A673 (cell line): ENCODE results near the gene RNF220. TPM values are rescaled to one million over a fixed set of nuclear protein-coding genes. Genes with fewer than 3 reads are reported as not detected.
"Not testable (repeated sequence)": the region's sequence is repeated elsewhere in the genome, so short reads cannot be mapped to it uniquely, and the experiment has no call there.

Experiments used
- BruUV-seq: library from RNA; stranded (reverse); fragments of 400-500 nt; replicated peaks from 2 replicates; lab custom pipeline; 2021; lab: Mats Ljungman, UMichigan
- CTCF ChIA-PET: fragments of 300-600 bp; sonication (Branson Sonifier 250); formaldehyde crosslinking; loops from one replicate; lab custom pipeline; 2022; ENCODE audit warnings: antibody characterized with exemption; lab: Charles Lee
- POLR2A ChIA-PET: fragments of 300-600 bp; sonication (Branson Sonifier 250); formaldehyde crosslinking; loops from one replicate; lab custom pipeline; 2022; ENCODE audit warnings: antibody characterized with exemption; ENCODE audit not compliant: low non-redundant PET; lab: Charles Lee
- DNase-seq: peaks from one replicate; pipeline ENCODE4 v3.0.0-alpha.2; 2015; ENCODE audit warnings: low spot score
- H3K27ac ChIP-seq: fragments of 200-600 bp; sonication (generic); 2 replicates; pipeline ENCODE4 v1.5.1; 2016; ENCODE audit warnings: mixed run types, low read depth, mild to moderate bottlenecking, mixed read lengths, antibody characterized with exemption, low read length; ENCODE audit not compliant: poor library complexity, severe bottlenecking
- H3K27me3 ChIP-seq: fragments of 200-600 bp; sonication (generic); replicated peaks from 2 replicates; pipeline ENCODE4 v1.6.1; 2017; ENCODE audit warnings: mixed run types, low read depth, mild to moderate bottlenecking, mixed read lengths, antibody characterized with exemption, low read length; ENCODE audit not compliant: insufficient read depth, poor library complexity
- H3K36me3 ChIP-seq: fragments of 200-600 bp; sonication (generic); 2 replicates; pipeline ENCODE4 v1.6.1; 2016; ENCODE audit warnings: mixed run types, mild to moderate bottlenecking, mixed read lengths, antibody characterized with exemption, low read length; ENCODE audit not compliant: insufficient read depth, poor library complexity, severe bottlenecking
- H3K4me1 ChIP-seq: fragments of 200-600 bp; sonication (generic); 2 replicates; pipeline ENCODE4 v1.6.1; 2017; ENCODE audit warnings: mixed run types, mild to moderate bottlenecking, mixed read lengths, antibody characterized with exemption, low read length; ENCODE audit not compliant: insufficient read depth, poor library complexity, severe bottlenecking
- H3K4me3 ChIP-seq: fragments of 200-600 bp; sonication (generic); 2 replicates; pipeline ENCODE4 v1.5.1; 2016; ENCODE audit warnings: low read depth, mixed run types, mild to moderate bottlenecking, mixed read lengths, low read length; ENCODE audit not compliant: poor library complexity, severe bottlenecking
- H3K9me3 ChIP-seq: fragments of 200-600 bp; sonication (generic); 2 replicates; pipeline ENCODE4 v1.6.1; 2016; ENCODE audit warnings: mixed run types, low read depth, mild to moderate bottlenecking, mixed read lengths, antibody characterized with exemption, low read length; ENCODE audit not compliant: poor library complexity, severe bottlenecking
- CTCF ChIP-seq: fragments of 300-800, 200-600 bp; sonication (generic); conservative IDR thresholded peaks from 2 replicates; pipeline ENCODE4 v1.5.1; 2017; ENCODE audit warnings: low read depth, mild to moderate bottlenecking, antibody characterized with exemption, low read length, moderate library complexity, mixed read lengths
- EZH2 ChIP-seq: fragments of 200-600 bp; sonication (generic); IDR thresholded peaks from 2 replicates; pipeline ENCODE4 v1.6.1; 2017; ENCODE audit warnings: borderline replicate concordance, low read depth, mild to moderate bottlenecking, mixed read lengths, antibody characterized with exemption, low read length; ENCODE audit not compliant: poor library complexity, severe bottlenecking
- intact Hi-C: fragments of 100-400 bp; cut with micrococcal nuclease; formaldehyde crosslinking; loops from one replicate; pipeline ENCODE4 v1.10.0; 2022; ENCODE audit not compliant: unreplicated experiment
- total RNA-seq: library from RNA; stranded (reverse); gene quantifications from 2 replicates; pipeline ENCODE4 v1.2.3, GENCODE V29; 2021

Gene RNF220
- total RNA-seq, 1 experiment from 2014 or later, result 80.6 TPM

DNA sequence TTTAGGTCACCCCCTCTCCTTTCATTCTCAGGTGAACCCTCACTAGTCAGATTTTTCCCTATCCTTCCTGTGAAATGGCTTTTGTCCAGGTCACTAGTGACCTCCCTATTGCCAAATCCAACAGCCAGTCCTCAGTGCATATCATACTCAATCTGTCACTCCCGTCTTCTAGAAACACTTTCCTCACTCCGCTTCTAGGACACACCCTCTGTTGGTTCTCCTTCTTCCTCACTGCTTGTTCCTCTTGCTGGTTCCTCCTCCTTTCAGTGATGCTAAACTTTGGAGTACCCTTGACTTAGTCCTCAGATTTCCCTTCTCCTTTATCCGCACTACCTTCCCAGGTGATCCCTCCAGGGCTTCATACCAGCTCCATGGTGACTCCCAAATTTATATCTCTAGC lies 94.3 kb downstream of the RNF220 start:
- DNase-seq, result no peak
- Histone ChIP-seq H3K4me1 (no peaks in the 10 kb centered on the region), H3K4me3 (no peak overlapping the region), H3K27ac (no peak overlapping the region), H3K9me3 (no peaks in the 10 kb centered on the region), H3K27me3 (no peaks in the 10 kb centered on the region), H3K36me3 (no peaks in the 10 kb centered on the region)
- BruUV-seq, result no TSS peak
- ChIA-PET POLR2A (no interaction called here), CTCF (no interaction called here)
- TF ChIP-seq EZH2, result no peak
- no peak for TF ChIP-seq CTCF
- intact Hi-C loops, result no loop called here

DNA sequence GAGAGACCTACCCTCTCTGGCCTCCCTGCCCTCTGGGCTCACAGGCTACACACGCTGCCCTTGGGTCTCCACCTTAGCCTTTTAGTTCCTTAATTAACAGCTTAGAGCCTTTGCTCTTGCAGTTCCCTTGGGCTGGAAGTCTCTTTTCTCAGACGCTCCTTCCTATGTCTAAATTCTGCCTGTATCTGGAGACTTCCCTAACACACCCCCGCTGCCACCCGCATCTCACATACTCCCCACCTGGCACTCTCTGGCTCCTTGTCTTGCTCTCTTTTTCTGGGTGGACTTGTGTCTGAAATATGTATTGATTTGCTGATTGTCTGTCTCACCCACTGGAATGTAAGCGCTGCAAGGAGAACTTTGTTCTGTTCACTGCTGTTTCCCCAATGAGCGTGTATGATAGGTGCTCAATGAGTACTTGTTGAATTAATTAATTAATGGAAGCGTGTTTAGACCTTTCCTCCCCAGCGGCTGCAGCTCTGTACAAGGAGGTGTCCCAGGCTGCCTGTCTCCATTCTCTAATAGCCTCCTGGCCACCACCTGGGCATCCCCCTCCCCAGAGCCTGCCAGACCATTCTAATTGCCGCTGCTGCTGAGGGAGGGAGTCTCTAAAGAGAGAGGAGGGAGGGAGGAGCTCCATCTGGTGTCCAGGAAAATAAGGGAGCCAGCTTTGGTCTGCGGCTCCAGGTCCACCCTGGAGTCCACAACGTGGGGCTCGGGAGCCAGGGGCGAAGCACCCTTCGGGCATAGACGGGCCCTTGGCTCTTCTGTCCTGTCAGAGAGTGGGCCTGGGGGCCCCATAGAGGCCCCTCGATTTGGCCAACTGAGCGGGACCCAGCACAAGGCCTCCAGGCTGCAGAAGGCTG lies 95.4 kb downstream of the RNF220 start:
- no peak overlapping the region for H3K27ac ChIP-seq
- TF ChIP-seq EZH2 (no peak), CTCF (0 out of 2 replicates have a peak, but pooled peaks have one; percentile 22)
- no peak overlapping the region for H3K4me3 ChIP-seq
- intact Hi-C loops, result no loop called here
- no peaks in the 10 kb centered on the region for H3K9me3 ChIP-seq
- no peak for DNase-seq
- ChIA-PET POLR2A (interaction anchor here (0.6 kb wide), 1 partner anchor 33 kb away, joined by 7 read pairs; no protein-coding TSS in a partner anchor), CTCF (no interaction called here)
- no peaks in the 10 kb centered on the region for H3K4me1 ChIP-seq
- H3K27me3 ChIP-seq, result no peaks in the 10 kb centered on the region
- H3K36me3 ChIP-seq, result no peaks in the 10 kb centered on the region
- no TSS peak for BruUV-seq

GRCh38 chr1:44501047-44501890 lies 96.2 kb downstream of the RNF220 start:
- Histone ChIP-seq H3K4me3 (no peak overlapping the region), H3K36me3 (no peaks in the 10 kb centered on the region), H3K27me3 (no peaks in the 10 kb centered on the region), H3K27ac (no peak overlapping the region), H3K9me3 (no peaks in the 10 kb centered on the region), H3K4me1 (no peaks in the 10 kb centered on the region)
- intact Hi-C loops, result no loop called here
- ChIA-PET POLR2A (interaction anchor here (0.6 kb wide), 1 partner anchor 32 kb away, joined by 7 read pairs; no protein-coding TSS in a partner anchor), CTCF (no interaction called here)
- no peak for TF ChIP-seq CTCF
- TF ChIP-seq EZH2, result no peak
- no peak for DNase-seq
- BruUV-seq, result no TSS peak

DNA sequence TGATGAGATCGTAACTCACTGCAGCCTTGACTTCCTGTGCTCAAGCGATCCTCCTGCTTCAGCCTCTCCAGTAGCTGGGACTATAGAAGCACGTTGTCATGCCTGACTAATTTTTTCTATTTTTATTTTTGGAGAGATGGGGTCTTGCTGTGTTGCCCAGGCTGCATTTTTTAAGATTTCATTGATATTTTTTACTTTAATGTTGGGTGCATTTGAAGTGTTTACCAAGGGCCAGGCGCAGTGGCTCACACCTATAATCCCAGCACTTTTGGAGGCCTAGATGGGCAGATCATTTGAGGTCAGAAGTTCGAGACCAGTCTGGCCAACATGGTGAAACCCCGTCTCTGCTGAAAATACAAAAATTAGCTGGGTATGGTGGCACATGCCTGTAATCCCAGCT lies 97.8 kb downstream of the RNF220 start:
- DNase-seq, H3K4me3 ChIP-seq, H3K4me1 ChIP-seq, H3K27ac ChIP-seq, H3K36me3 ChIP-seq, POLR2A ChIA-PET, H3K27me3 ChIP-seq, BruUV-seq, intact Hi-C loops, H3K9me3 ChIP-seq: not testable (repeated sequence)
- CTCF ChIA-PET, result interaction anchor here (0.7 kb wide), 1 partner anchor 510 kb away, joined by 3 read pairs; no protein-coding TSS in a partner anchor
